ENCODE data around the gene DCP1B.

- TF ChIP-seq, protein P1, sequence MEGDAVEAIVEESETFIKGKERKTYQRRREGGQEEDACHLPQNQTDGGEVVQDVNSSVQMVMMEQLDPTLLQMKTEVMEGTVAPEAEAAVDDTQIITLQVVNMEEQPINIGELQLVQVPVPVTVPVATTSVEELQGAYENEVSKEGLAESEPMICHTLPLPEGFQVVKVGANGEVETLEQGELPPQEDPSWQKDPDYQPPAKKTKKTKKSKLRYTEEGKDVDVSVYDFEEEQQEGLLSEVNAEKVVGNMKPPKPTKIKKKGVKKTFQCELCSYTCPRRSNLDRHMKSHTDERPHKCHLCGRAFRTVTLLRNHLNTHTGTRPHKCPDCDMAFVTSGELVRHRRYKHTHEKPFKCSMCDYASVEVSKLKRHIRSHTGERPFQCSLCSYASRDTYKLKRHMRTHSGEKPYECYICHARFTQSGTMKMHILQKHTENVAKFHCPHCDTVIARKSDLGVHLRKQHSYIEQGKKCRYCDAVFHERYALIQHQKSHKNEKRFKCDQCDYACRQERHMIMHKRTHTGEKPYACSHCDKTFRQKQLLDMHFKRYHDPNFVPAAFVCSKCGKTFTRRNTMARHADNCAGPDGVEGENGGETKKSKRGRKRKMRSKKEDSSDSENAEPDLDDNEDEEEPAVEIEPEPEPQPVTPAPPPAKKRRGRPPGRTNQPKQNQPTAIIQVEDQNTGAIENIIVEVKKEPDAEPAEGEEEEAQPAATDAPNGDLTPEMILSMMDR (IDR thresholded peaks at IDR 0.05): no peak
- TF ChIP-seq POLR2A (IDR thresholded peaks at IDR 0.05): no peak
These were observed 9.7 kb downstream of the DCP1B start for GRCh38 chr12:1994429-1995143.
